GM18951 (cell line): ENCODE results near the gene SMAD6.
"Not testable (repeated sequence)": the region's sequence is repeated elsewhere in the genome, so short reads cannot be mapped to it uniquely, and the experiment has no call there.

ENCODE experiments used
- POLR2A ChIP-seq: IDR thresholded peaks from 4 replicates; pipeline ENCODE4 v1.6.1; 2011; ENCODE audit warnings: mild to moderate bottlenecking; ENCODE audit not compliant: insufficient read length, insufficient read depth; ENCODE audit errors: extremely low read depth
- in situ Hi-C: fragments of 300-500 bp; cut with MboI; formaldehyde crosslinking; loops from one replicate; pipeline ENCODE4 v1.12.0; 2022; ENCODE audit warnings: low sequenced_read_pairs, mixed read lengths, inconsistent platforms; ENCODE audit not compliant: unreplicated experiment

SMAD6 gene

DNA sequence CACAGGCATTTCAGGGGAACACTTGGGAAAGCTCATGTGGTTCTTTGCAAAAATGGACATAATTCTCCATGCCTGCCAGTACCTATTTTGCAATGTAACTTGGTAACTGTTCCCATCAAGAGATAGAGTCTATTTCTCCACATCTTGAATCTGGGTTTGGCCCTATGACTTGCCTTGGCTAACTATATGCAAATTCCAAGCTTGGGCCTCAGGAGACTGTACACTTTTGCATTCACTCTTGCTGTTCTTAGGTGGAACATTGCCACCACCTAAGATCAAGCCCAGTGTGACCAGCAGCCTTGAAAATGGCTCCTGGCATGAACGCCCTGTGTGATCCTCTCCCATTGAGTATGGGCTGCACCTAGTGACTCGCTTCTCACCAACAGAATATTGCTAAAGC, 19.8 kb upstream of the SMAD6 start:
- TF ChIP-seq POLR2A = no peak
- in situ Hi-C loops = no loop called here

GRCh38 chr15:66682865-66683264, 19.2 kb upstream of the SMAD6 start:
- in situ Hi-C loops = no loop called here
- TF ChIP-seq POLR2A = no peak

DNA sequence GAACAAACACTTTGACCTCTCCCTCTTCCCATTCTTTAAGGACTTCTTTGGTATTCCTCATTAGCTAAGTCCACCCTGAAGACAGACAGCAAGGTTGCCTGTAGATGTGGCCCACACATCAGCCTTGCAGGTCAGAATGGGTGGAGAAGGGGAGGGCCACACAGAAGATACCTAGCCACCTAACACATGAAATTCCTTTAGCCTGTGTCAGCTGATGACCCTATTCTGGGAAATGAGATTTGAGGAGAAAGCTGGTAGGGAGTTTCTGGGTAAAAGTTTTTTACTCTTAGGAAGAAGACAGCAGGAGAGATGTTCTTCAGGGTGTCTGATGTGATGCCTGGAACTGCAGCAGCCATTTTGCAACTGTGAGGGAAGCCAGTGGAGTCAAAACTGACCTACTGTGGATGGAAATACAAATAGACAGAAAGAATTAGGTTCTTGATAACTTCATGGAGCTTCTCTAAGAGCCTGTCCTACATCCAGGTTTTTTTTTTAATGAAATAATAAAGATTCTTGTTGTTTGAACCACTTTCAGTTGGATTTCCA, 17.8 kb upstream of the SMAD6 start:
- in situ Hi-C loops = no loop called here
- no peak for TF ChIP-seq POLR2A

DNA sequence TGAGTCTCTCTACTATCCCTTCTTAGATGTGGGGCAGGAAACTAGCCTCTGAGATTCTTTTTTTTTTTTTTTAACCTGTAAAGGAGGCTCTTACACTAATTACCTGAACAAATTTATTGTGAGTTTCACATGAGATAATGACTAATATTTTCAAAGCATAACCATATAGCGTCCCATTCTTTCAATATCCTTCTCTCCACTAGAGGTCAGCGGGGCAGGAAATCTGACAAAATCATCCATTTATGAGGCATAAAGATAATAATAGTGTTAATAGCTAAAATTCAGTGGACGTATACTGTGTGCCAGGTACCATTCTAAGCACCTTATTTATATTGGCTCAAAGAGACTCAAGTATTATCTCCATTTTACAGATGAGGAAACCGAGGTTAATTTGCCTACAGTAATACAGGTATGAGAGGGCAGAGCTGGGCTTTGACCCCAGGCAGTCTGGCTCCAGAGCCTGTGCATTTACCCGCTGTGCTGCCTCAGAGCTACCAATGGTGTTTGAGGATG, 16.3 kb upstream of the SMAD6 start:
- in situ Hi-C loops = no loop called here
- no peak for TF ChIP-seq POLR2A

GRCh38 chr15:66690912-66691311, 11.1 kb upstream of the SMAD6 start:
- in situ Hi-C loops = not testable (repeated sequence)

DNA sequence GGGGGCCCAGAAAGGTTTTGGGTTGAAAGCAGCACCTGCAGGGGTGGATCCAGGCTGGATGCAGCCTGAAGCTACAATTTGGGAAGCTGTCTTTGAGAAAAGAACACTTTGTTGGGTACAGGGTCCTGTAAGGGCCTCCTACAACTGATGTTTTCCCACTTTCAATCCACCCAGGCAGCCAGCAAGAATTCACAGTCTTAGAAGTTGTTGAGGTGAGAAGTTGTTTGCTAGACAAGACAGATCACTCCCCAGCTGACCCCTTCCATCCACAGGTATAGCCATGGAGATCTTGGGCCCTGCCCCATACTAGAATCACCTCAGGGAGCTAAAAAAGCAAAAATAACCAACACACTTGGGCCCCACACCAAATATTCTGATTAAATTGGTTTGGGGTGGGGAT, 10.3 kb upstream of the SMAD6 start:
- in situ Hi-C loops = no loop called here
- TF ChIP-seq POLR2A = no peak

DNA sequence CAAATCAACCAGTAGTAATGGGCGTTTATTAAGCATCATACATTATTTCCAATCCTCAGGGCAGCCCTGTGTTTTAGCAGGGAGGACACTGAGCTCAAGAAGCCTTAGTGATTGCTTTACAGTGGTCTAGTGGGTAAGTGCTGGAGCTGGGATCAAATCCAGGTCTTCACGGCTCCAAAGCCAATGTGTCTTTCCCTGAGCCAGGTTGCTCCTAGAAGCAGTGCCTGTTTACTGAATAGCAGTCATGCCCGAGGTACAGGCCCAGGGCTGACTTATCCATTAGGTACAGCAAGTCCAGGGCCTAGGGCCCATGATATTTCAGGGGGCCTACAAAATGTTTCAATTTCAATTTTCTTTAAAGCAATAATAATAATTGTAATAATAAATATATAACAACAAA, 9.6 kb upstream of the SMAD6 start:
- TF ChIP-seq POLR2A = no peak
- in situ Hi-C loops = no loop called here

GRCh38 chr15:66692808-66693596, 9.0 kb upstream of the SMAD6 start:
- in situ Hi-C loops = no loop called here

DNA sequence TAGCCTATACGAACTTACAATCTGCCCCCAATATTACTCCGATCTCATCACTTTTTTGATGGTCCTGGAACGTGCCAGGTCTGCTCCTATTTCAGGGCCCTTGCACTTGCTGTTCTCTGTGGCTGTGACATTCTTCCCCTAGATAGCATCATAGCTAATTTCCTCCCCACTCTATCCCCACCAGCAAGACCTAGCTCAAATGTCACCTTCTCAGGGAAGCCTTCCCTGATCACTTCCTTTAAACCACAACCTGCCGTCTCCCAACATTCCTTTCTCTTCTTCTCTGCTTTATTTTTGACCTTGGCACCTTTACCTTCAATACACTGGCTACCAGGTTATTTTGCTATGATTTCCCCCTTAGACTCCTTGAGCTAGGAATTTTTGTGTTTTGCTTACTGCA, 5.3 kb upstream of the SMAD6 start:
- no peak for TF ChIP-seq POLR2A
- in situ Hi-C loops = no loop called here

More at GRCh38 chr15:66692808-66693596, 9.0 kb upstream of the SMAD6 start:
- no peak for TF ChIP-seq POLR2A

- no peak for TF ChIP-seq POLR2A
- in situ Hi-C loops = no loop called here
These were observed 3.6 kb upstream of the SMAD6 start for GRCh38 chr15:66698318-66698961.

DNA sequence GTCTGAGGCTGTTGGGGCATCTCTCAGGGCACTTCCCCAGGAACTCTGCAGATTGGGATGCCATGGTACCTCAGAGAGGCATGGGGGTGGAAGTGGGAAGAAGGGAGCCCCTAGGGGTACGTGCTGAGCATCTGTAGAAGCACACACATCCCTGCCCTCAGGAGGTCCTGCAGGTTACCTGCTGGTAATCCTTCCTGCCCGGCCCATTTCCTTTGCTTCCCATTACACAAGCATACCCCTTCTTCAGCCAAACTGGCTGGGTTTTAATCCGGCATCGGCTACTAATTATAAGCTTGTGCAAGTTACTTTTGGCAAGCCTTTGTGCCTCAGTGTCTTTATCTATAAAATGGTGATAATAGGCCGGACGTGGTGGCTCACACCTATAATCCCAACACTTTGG, 3.1 kb upstream of the SMAD6 start:
- no peak for TF ChIP-seq POLR2A
- in situ Hi-C loops = no loop called here

DNA sequence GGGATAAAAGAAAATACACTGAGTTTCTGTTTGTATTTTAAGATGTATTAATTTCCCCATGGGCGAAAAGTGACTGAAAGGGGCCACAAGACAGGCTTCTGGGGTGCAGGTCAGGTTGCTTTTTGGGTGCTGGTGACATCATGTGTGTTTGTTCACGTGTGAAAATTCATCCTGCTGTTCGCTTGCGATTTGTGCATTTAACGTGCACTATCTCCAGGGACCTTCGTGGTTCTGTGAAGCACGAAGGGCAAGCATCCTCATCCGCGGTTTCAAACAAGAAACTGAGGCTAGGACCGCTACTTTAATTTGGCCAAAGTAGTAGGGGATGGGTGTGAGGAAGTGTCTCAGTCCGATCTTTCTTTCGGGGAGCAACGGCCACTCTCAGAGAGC, 1.6 kb upstream of the SMAD6 start:
- in situ Hi-C loops = no loop called here

DNA sequence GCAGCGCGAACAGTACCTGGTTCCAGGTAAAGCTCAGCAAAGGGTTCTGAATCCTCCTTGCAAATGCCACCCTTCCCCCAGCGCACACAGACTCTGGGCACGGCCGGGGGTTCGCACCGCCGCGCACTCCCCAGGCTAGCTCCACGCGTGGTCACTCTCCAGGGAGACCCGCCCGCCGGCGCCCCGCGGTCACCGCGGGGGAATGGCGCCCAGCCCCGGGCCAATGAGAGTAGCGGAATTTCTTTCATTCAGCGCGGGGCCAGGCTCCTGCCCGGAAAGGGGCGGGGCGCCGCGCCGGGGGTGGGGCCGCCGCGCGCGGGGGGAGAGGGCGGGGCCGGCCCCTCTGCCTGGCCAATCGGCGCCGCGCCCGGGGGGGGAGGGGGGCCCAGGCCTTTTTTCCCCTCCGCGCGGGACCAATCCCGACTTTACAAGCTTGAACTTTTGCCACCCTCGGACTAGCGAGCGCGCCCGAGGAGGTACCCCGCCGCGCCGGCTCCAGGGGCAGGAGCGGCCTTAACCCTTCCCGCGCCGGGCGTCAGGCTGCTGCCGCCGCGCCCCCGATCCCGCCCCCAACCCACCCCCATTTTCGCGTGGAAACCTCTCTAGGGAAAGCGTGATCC, 1.1 kb upstream of the SMAD6 start:
- in situ Hi-C loops = no loop called here

More for the DNA sequence above, 1.6 kb upstream of the SMAD6 start:
- no peak for TF ChIP-seq POLR2A

More for the DNA sequence above, 1.1 kb upstream of the SMAD6 start:
- peak; percentile 45 for TF ChIP-seq POLR2A
